ENCODE results near the gene PARP6.

Gene PARP6

DNA sequence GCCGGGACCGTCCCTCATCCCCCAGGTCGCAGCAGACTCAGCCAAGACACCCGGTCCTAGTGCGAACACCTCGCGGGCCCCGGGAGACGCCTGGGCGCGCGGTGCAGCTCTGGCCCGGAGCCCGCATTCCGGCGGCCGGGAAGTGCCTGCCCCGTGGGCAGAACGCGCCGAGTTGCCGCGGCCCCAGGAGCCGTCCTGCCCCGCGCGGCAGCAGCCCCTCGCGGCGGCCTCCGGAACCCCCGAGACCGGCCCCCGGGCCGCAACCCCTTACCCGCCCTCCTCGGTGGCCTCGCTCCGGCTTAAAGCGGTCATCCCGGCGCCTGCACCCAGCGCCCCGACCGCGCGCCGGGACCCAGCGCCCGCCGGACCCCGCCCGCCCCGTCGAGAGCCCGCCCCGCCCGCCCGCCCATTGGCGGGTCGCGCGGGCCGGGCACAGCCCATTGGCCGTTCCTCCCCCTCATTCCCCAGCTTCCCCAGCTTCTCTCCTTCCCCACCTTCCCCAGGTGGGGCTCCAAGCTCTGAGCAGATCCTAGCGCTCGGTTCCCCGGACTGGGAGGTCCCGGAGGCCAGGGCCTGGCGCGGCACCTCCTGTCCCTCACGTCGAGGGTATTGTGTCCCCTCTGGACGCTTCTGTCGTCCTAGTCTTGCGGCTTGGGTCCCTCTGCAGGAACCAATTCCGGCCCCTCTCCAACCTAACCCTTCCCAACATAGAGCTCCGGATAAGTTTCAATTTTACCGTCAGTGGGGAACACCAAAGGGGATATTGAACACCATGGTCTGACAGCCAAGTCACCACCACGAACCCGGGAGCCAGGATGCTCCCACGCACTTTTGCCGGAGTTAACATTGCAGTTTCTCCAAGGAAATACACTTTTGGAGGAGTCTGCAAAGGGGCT is 74.6 kb downstream of the PARP6 start, which contains the start of gene GRAMD2A:
GRAMD2A (minus strand) TSS at position 328 of the 896 bp plus-strand sequence.
- CTCF ChIA-PET: interaction anchor here (0.9 to 1.8 kb wide), 3 partner anchors 45 to 89 kb away, joined by 3 to 5 read pairs (median 3); no protein-coding TSS in a partner anchor
- H3K4me1 Mint-ChIP-seq: peaks cover 20% of the 10 kb centered on the region

DNA sequence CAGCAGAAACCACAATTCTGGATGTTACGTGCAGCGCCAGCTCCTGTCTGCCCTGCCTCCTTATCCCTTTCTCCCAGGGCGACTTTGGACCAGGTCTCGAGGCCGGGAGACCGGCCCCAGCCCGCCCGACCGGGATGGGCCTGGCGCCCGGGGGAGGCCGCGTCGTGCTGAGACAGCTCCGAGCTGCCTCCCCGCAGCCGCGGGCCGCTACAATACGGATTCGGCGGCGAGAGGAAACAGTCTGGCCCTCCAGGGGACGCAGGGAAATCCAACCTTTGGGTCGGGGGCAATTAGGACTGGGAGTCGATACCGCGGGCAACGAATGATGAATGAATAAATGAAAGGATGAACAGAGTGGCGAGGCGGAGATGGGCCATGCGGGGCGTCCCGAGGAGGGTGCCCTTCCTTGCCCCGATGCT is 75.3 kb downstream of the PARP6 start:
- DNase-seq: no peak

More for the DNA sequence above, 74.6 kb downstream of the PARP6 start, which contains the start of gene GRAMD2A:
- Mint-ChIP-seq H3K36me3 (peaks cover 43% of the 10 kb centered on the region), H3K27me3 (peaks cover 55% of the 10 kb centered on the region), H3K4me3 (peak within 1 kb of the TSS; percentile 49), H3K9me3 (no peaks in the 10 kb centered on the region), H3K27ac (peak within 1 kb of the TSS; percentile 70)
- peak; percentile 33 for DNase-seq

GRCh38 chr15:72196409-72197040 is 75.8 kb downstream of the PARP6 start:
- CTCF ChIA-PET: no interaction called here
- Mint-ChIP-seq H3K4me1 (peaks cover 20% of the 10 kb centered on the region), H3K27ac (peak overlapping the region; percentile 14), H3K36me3 (peaks cover 35% of the 10 kb centered on the region), H3K9me3 (no peaks in the 10 kb centered on the region), H3K4me3 (no peak overlapping the region), H3K27me3 (peaks cover 55% of the 10 kb centered on the region)
- no peak for DNase-seq

More for the DNA sequence above, 75.3 kb downstream of the PARP6 start:
- no peak overlapping the region for H3K27ac Mint-ChIP-seq
- H3K4me3 Mint-ChIP-seq: no peak overlapping the region
- CTCF ChIA-PET: no interaction called here
- no peaks in the 10 kb centered on the region for H3K9me3 Mint-ChIP-seq
- peaks cover 55% of the 10 kb centered on the region for H3K27me3 Mint-ChIP-seq
- peaks cover 20% of the 10 kb centered on the region for H3K4me1 Mint-ChIP-seq
- H3K36me3 Mint-ChIP-seq: peaks cover 38% of the 10 kb centered on the region

- Mint-ChIP-seq H3K27ac (no peak overlapping the region), H3K9me3 (no peaks in the 10 kb centered on the region)
- CTCF ChIA-PET: no interaction called here
These were observed 77.2 kb downstream of the PARP6 start for GRCh38 chr15:72195101-72195511.

DNA sequence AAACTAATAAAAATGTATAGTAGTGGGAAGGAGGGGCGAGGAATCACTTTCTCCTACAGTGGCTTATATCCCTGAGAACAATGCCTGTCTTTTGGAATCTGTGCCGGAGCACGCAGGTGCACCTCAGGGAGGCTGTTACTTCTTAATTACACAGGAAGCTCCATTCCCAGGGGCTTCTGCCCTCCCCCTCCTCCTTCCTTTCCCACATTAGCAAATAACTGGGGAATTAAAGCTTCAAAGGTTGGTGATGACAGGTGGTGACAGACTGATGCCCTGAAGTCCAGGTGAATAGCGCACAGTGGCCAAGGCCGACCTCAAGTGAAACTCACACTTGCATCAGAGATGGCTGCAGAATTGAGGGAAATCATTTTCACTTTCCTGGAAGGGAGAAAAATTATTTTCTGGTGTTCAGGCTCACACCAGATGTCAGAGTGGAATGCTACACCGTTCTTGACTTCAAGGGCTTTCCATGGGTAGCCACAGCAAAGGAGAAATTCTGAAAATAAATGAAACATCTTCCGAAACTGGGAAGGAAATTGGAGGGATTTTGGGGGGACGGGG is 78.4 kb downstream of the PARP6 start:
- no peak overlapping the region for H3K4me3 Mint-ChIP-seq
- DNase-seq: no peak
- no peak overlapping the region for H3K27ac Mint-ChIP-seq
- peaks cover 11% of the 10 kb centered on the region for H3K4me1 Mint-ChIP-seq
- no peaks in the 10 kb centered on the region for H3K9me3 Mint-ChIP-seq
- CTCF ChIA-PET: no interaction called here
- H3K27me3 Mint-ChIP-seq: peaks cover 59% of the 10 kb centered on the region
- H3K36me3 Mint-ChIP-seq: peaks cover 12% of the 10 kb centered on the region

More at GRCh38 chr15:72195101-72195511, 77.2 kb downstream of the PARP6 start:
- peaks cover 61% of the 10 kb centered on the region for H3K27me3 Mint-ChIP-seq
- H3K4me3 Mint-ChIP-seq: no peak overlapping the region
- no peak for DNase-seq
- H3K4me1 Mint-ChIP-seq: peaks cover 15% of the 10 kb centered on the region
- peaks cover 23% of the 10 kb centered on the region for H3K36me3 Mint-ChIP-seq

DNA sequence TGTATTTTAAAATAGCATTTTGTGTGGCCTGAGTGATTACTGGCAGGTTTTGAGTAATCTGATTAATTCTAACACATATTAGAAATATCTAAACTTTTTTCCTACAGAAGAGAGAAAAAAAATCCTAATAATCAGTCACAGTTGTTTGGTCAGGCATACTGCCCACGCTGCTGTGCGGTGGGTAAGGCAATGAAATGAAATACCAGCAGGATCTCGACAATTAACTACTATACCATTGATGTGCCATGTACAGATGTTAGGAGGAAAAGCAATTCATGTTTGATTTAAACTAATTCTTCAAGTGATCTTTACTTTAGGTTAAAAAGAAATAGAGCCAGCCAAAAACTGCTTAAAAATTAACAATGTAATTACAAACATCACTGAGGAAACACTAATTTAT is 79.9 kb downstream of the PARP6 start:
- CTCF ChIA-PET: no interaction called here
- no peak for DNase-seq
- Mint-ChIP-seq H3K9me3 (no peaks in the 10 kb centered on the region), H3K27me3 (peaks cover 58% of the 10 kb centered on the region), H3K4me1 (no peaks in the 10 kb centered on the region), H3K36me3 (no peaks in the 10 kb centered on the region), H3K4me3 (no peak overlapping the region), H3K27ac (no peak overlapping the region)

All from activated naive CD4-positive, alpha-beta T cell treated with anti-CD3 and anti-CD28 coated beads, Interleukin-2, amount 10 ng/mL, durations not matched to agents 7 days and 5 days (primary cell).